NCI-H1417 treated with DMSO at 0.1 percent for 48 hours (cell line): ENCODE results near the gene MICAL3.

ENCODE experiments used
- DNase-seq: peaks from one replicate; lab custom pipeline; 2025; lab: John Stamatoyannopoulos, UW

Gene MICAL3

DNA sequence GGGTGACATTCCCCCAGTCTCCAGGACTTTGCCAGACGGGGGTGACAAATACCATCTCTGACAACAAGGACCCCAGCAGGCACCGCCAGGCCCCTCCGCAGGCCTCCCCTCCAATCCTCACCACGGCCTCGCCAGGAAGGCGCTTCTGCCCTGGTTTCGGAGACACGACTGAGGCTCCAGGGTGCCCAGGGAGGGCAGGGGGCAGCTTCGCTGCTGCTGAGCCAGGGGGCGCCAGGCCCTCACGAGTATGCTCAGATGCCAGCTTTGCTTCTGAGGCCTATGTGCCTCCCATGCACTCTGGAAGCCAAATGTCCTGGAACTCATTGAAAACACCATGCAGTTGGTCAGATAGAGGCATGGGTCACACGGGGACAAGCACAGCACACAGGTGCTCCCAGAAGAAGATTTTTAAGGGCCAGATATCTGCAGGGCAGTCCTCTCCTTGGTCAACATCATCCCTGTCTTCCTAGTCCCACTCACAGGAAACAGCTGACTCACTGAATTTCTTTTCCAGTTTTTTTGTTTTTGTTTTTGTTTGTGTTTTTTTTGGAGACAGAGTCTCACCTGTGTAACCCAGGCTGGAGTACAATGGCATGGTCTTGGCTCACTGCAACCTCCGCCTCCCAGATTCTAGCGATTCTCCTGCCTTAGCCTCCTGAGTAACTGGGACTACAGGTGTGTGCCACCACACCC is 270.0 kb downstream of the MICAL3 start:
- no peak for DNase-seq

DNA sequence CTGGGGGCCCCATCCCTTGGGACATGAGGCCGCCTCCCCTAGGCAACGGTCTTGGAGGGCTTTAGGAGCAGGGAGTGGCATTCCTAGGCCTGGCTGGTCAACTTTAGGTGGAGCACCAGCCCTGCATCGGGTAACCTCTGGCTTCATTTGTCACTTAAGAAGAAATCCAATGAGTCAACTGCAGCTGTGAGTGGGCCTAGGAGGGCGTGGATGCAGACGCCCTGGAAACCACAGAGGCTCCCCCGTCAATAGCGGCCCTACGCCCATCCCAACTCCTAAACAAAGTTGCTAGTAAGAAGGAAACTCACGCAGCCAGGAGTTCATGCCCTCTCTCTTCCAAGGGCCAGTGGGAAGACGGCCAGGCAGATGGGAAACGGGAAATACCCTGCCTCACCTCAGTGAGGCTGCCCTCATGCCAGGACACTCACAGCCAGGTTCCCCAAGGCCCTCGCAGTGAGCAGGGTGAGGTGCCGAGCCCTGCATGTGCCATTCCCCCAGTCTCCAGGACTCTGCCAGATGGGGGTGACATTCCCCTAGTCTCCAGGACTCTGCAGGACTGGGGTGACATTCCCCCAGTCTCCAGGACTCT is 270.9 kb downstream of the MICAL3 start:
- DNase-seq = no peak

DNA sequence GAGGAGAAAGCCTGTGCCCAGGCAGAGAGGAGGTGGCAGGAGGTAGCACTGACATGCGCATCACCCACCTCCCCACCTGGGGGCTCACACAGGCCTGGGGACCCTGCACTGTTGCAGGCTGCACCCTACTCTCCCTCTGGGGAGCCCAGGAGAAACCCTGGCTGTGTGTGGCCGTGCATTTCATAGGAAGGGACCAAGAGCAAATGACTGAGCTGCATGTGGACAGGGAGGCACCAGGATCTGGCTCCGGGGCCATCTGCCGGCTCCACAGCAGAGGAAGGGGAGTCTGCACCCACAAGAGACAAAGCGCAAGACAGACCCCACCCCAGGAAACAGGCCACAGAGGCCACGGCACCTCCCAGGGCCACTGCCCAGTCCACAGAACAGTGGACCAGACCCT is 272.8 kb downstream of the MICAL3 start:
- DNase-seq = no peak

DNA sequence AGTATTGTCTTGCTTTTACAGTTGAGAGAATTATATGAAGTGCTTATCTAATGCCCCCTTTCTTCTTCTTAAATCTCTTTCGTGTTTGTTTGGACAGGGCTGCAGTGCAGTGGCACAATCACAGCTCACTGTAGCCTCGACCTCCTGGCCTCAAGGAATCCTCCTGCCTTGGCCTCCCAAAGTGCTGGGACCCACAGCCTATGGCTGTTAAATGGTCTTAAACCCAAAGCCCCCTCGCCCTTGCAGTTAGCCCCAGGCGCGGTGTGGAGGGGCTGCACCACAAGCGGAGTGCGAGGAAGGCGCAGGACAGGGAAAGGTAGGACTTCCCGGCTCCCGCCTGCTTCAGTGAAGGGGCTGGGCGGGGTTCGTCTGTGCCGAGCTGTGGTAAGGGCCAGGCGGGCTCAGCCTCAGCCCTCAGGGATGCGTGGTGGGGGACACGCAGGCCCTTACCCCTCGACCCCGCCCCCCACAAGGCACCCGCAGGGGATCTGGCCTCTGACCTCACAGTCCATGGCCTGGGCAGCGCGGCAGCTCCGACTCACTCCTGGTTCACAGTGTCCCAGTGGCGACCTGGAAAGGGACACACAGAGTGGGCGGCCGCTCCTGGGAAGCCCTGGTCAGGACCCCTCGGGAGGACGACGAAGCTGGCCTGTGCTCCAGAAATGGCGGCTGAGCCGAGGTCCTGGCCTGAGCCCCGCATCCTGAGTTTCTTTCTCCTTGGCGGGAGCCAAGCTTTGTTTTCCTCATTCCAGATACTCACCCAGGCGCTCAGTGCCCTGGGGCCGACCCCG is 274.6 kb downstream of the MICAL3 start:
- DNase-seq = no peak

DNA sequence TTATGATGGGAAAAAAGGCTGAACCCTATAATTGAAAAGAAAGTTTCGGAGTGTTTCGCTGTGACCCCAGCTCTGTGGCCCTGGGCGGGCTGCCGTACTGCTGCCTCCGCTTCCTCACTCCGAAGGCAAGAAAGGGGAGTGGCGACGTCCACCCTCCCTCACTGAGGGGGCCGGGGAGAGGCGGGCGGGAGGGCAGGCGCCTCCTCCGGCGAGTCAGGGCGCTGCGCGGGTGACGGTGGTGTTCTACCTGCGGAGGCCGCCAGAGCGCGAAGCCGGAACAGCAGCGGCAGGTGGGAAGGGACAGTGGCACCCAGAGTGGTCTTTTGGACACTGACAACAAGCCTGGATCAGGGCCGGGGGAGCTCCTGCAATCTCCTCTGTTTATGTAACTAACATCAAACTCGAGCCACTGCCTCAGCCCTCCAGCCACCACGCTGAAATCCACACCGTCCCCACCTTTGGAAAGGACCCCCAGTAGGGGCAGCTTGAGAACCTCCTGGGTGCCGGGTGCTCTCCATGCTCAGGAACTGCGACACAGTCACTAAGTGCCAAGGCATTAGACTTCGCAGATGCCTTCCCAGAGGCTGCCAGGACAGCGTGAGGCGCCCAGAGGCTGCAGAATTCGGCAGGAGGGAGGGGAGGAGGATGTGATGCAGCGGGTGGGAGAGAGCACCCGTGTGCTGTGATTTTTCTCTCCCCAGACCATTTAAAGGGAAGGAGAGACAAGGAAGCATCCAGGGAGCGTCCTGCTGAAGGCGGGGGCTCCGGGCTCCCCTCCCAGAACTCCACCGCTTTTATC is 275.6 kb downstream of the MICAL3 start:
- DNase-seq = no peak

DNA sequence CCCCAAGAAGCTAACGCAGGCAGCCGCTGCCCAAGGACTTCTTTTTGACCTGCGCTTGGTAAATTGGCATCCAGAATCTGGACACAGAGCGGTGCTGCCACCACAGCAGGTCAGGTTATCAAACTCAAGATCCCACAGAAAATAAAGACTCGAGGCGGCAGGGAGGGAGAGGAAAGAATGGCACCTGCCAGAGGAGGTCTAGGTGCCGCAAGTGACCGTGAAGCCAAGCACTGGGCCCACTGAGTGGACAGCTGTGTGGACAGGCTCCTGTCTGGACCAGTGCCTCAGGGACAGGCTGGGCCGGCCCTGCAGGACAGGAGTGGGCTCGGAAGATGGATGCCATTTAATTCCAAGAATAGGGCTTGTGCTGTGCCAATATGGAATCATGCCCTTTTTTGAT is 277.4 kb downstream of the MICAL3 start:
- DNase-seq = no peak

DNA sequence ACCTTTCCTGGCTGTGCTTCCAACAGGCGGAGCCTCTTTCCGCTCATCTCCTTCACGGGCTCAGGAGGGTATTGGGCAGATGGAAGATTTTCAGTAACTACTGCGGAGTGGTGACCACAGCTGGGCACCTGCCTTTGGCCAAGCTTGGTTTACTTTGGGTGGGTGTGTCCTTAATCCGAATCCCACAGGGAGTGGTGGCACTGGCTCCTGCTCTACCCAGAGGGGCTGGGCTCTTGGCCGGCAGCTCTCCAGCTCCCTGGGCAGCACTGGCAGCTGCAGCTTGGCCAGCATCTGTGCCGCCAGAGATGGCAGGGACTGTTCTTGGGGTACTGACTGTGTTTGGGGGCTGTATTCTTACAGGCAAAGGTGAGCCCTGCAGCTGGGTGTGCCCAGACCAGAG is 279.9 kb downstream of the MICAL3 start:
- no peak for DNase-seq

DNA sequence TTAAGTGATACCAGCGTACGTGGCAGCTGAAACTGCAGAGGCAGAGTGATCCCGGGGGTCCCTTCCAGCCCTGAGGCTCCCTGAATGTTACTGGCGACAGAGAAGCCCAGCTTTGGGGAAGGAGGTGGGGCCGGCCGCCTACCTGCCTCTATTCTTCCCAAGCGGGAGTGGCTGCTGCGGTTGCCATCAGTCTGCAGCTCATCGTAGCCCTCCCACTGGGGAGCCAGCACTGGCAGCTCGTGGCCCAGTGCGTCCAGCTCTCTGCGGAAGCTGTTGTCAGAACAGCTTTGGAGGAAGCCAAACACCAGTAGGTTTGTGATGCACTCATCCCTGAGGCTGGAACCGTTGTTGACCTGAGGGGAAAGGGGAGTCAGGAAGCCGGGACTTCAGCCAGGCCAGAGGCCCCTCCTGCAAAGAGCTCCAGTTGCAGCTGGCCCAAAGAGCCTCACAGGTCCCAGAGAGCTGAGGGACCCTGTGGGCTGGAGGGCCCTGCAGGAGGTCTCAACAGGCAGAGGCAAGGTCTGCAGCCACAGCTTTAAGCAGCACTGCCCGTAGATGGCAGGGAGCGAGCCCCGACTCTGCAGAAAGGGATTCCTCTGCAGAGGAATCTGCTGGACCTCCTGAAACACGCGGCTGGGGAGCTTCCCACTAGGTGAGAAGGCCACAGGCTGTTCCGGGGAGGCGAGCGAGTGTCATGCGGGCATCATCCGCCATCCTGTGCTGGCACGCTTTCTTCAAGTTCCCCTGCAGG is 280.5 kb downstream of the MICAL3 start:
- DNase-seq = no peak

DNA sequence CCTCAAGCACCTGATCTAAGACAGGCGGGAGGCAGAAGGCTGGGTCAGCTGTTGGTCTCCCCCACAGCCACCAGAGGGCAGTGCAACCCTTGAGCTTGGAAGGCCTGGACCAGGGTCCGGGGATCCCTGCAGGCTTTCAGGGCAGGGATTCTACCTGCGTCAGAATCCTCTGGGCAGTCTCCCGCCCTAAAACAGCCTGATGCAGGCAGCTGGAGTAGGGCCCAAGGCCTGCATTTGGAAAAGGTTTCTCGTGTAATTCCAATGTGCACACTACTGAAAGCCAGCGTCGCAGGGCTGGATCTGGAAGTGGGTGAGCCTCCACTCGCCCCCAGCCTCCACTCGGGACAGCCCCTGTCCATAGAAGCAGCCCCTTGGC is 281.8 kb downstream of the MICAL3 start:
- no peak for DNase-seq

DNA sequence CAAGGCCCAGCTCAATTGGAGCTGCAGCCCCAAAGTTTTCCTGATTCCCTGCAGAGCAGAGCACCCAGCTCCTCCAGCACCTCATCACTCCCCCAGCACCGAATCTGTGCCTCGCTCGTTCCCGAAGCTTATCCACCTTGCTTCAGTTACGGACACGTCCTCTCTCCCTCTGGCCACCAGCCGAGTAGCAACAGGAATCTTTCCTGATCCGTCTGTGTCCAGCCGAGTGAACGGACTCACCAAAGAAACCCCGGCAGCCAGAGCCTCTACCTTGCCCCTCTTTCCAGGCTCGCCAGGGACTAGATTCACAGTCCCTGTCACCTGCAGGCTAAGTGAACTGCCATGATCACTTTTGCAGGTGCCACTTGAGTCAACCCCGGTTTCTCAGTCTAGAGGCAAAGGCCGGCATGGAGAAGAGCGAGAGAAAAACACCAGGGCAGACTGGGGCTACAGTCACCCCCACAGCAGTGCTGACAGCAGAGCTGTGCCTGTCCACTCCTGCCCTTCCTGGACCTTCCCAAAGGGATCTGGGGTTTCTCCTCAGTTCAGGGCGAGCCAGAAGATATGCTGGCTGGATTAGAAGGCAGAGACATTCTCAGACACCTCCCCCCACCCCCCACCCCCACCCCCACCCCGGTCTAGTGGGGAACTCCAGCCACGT is 282.4 kb downstream of the MICAL3 start:
- no peak for DNase-seq

DNA sequence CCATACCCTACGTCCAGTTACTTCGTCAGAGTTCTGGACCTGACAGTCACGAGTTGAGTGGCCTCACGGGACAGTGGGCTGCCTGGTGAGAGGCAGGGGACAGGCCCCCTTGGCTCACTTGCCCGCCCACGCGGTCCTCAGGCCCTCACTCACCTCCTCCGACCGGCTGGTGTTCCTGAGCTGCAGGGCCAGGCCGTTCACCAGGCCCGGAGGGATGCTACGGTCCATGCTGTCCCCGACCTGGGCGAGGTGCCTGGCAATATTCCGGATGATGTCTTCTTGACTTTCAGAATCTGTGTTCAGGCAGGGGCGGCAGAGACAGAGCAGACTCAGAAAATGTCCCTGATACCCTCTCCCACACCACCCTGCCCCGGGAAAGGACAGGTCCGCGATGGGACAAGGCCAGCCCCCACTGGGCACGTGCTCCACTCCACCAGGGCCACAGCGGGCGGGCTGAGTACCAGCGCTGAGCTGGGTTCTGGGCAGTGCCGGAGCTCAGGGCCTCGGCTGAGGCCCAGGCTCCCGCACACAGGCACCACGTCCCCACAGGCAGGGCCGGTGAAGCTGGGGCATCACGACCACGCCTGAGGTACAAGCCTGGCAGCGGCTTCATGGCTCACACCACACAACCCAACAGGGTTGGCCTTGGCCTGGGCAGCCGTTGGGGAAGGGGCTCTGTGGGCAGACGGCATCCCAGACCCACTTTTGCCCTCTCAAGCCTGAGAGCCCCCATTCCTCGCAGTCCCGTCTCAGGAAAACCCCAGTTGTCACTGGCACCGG is 285.0 kb downstream of the MICAL3 start:
- no peak for DNase-seq

DNA sequence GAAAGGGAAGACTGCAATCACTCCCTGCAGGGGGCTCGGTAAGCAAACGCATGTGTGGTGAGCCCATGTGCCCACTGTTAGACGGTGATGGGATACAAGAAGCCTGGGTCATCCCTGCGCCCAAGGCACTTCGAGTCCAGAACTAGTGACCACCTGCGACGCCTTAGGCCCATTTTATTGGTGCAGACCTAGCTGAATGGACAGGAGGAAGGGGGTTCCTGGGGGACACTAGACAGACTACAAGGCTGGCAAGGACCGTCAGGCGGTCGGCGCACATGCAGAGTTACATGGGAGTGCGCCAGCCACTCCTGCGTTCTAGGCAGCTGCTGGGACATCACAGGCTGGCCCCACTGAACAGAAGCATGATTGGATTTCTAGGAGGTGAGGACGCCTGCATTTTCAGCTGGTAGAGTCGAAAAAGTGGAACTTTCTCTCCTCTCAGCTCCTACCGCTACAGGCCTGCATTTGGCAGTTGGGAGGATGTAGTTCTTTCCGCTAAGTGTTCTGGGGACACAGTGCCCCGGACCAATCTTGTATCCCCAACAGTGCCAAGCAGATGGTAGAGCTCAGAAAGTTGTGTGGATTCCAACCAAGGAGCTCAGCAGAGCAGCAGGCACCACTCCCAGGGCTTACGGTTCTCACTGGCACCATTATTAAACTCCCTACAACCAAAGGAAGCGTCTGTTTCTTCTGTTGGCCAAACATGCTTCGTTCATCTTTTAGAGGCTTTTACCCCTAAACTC is 285.8 kb downstream of the MICAL3 start:
- no peak for DNase-seq
